Measurements from ENCODE around the gene PAX4.
"Not testable (repeated sequence)": the region's sequence is repeated elsewhere in the genome, so short reads cannot be mapped to it uniquely, and the experiment has no call there.

The PAX4 gene

DNA sequence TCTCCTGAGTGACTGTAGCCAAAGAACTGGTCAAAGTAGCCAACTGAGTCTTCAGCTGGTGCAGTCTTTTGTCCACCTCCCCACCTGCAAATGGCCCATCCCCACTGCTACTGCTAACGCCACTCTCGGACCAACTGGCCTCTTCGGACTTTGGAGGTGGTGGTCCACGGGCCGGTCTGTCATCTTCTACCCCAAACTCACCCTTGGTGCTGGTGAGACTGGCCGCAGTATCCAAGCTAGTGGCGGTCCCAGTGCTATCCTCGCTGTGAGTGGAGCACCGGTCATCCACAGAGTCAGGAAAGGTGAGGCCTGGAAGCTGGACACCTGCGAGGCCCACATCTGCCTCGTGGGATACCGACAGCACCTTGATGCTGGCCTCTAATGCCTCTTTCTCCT, 33.3 kb downstream of the PAX4 start:
- no peak for DNase-seq

DNA sequence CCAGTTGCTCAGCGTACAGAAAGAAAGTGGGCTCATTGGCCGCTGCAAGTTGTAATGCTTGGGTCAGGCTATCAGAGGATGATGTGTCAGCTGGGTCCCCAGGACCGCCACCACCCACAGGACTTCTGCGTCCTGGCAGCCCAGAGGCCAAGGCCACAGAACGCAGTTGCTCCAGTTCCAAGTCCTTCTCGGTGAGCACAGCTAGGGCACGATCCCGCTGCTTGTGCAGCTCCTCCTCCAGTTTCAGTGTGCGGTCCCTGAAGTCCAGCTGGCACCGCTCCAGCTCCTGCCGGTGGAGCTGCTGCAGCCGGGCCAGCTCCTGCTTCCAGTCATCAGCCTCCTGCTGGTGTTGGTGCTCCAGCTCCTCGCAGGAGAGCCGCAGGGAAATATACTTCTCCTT, 35.6 kb downstream of the PAX4 start:
- DNase-seq, result no peak

- no peak for DNase-seq
Measured at GRCh38 chr7:127581716-127582115, 36.2 kb downstream of the PAX4 start.

GRCh38 chr7:127580612-127581011, 37.3 kb downstream of the PAX4 start:
- DNase-seq, result no peak

GRCh38 chr7:127578711-127579275, 39.1 kb downstream of the PAX4 start:
- no peak for DNase-seq

GRCh38 chr7:127578036-127578684, 39.8 kb downstream of the PAX4 start:
- no peak for DNase-seq

DNA sequence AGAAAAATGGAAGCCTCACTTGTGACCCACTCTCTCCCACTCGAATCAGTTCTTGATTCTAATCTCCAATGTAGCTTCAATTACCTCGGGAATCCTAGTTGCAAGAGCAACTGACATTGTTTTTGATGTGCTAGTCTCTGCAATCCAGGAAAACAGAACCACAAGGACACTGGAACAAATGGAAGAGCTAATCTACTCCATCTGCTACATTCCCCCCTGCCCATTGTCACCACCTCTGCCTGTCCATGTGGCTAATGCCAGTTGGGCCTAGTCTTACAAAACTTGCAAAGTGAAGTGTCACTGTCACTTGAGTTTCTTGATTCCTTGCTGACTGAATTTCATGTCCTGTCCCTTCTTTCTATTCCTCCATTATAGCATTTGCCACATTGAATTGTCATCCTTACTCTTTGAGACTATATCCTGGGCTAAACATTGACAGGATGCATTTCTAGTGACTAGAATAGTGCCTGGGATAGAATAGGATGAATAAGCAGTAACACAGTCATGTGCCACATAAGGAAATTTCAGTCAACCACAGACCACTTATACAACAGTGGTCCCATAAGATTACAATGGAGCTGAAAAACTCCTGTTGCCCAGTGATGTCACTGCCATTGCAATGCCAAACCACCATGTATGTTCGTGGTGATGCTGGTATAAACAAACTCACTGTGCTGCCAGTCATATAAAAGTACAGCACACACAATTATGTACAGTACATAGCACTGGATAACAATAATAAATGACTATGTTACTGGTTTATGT, 46.0 kb downstream of the PAX4 start:
- DNase-seq, result no peak

GRCh38 chr7:127568034-127568433, 49.9 kb downstream of the PAX4 start:
- not testable (repeated sequence) for DNase-seq

- no peak for DNase-seq
Measured at GRCh38 chr7:127566242-127566641, 51.7 kb downstream of the PAX4 start.
